GM12865 (cell line): ENCODE measurements around the gene JAM2.
"Not testable (repeated sequence)": the region's sequence is repeated elsewhere in the genome, so short reads cannot be mapped to it uniquely, and the experiment has no call there.

Experiments
- DNase-seq: peaks from one replicate; pipeline ENCODE4 v3.0.0; 2010; ENCODE audit warnings: low read depth
- H3K4me3 ChIP-seq: 2 replicates; pipeline ENCODE4 v1.5.1; 2011; ENCODE audit warnings: mild to moderate bottlenecking, low read depth, low read length, control low read depth
- CTCF ChIP-seq: IDR thresholded peaks from 2 replicates; pipeline ENCODE4 v1.5.1; 2011; ENCODE audit warnings: low read length, control low read depth, low read depth, inconsistent platforms; ENCODE audit not compliant: insufficient read depth; ENCODE audit errors: missing control alignments

JAM2 gene

GRCh38 chr21:25710550-25710949 is 71.5 kb downstream of the JAM2 start:
- no peak overlapping the region for H3K4me3 ChIP-seq
- DNase-seq: no peak
- TF ChIP-seq CTCF: no peak

GRCh38 chr21:25714066-25714465 is 75.0 kb downstream of the JAM2 start:
- DNase-seq: not testable (repeated sequence)

GRCh38 chr21:25717491-25718147 is 78.6 kb downstream of the JAM2 start:
- DNase-seq: no peak

More at GRCh38 chr21:25714066-25714465, 75.0 kb downstream of the JAM2 start:
- not testable (repeated sequence) for H3K4me3 ChIP-seq

GRCh38 chr21:25721987-25722386 is 82.9 kb downstream of the JAM2 start:
- no peak for DNase-seq
- H3K4me3 ChIP-seq: no peak overlapping the region
- no peak for TF ChIP-seq CTCF

More at GRCh38 chr21:25717491-25718147, 78.6 kb downstream of the JAM2 start:
- no peak overlapping the region for H3K4me3 ChIP-seq
- no peak for TF ChIP-seq CTCF

- H3K4me3 ChIP-seq: no peak overlapping the region
- DNase-seq: no peak
- no peak for TF ChIP-seq CTCF
These were observed 83.6 kb downstream of the JAM2 start for GRCh38 chr21:25722631-25723030.

- no peak overlapping the region for H3K4me3 ChIP-seq
- DNase-seq: no peak
- no peak for TF ChIP-seq CTCF
These were observed 93.2 kb downstream of the JAM2 start for GRCh38 chr21:25732091-25732760.

- H3K4me3 ChIP-seq: peak overlapping the region; percentile 79
- TF ChIP-seq CTCF: no peak
- DNase-seq: peak; percentile 45
These were observed 95.0 kb downstream of the JAM2 start for GRCh38 chr21:25733859-25734653.
